IPS-NIHi11 (cell line): Measurements from ENCODE around the gene ZFHX3.
A peak's percentile ranks its signal among the peaks of the same experiment; 100 is the strongest.

Experiments used
- DNase-seq: peaks from one replicate; pipeline ENCODE4 v3.0.0; 2012; ENCODE audit warnings: mixed read lengths, low spot score

Gene ZFHX3

GRCh38 chr16:72824761-72825160 is 223.2 kb downstream of the ZFHX3 start:
- DNase-seq, result no peak

- DNase-seq, result no peak
Observed at GRCh38 chr16:72824027-72824426, 223.9 kb downstream of the ZFHX3 start.

DNA sequence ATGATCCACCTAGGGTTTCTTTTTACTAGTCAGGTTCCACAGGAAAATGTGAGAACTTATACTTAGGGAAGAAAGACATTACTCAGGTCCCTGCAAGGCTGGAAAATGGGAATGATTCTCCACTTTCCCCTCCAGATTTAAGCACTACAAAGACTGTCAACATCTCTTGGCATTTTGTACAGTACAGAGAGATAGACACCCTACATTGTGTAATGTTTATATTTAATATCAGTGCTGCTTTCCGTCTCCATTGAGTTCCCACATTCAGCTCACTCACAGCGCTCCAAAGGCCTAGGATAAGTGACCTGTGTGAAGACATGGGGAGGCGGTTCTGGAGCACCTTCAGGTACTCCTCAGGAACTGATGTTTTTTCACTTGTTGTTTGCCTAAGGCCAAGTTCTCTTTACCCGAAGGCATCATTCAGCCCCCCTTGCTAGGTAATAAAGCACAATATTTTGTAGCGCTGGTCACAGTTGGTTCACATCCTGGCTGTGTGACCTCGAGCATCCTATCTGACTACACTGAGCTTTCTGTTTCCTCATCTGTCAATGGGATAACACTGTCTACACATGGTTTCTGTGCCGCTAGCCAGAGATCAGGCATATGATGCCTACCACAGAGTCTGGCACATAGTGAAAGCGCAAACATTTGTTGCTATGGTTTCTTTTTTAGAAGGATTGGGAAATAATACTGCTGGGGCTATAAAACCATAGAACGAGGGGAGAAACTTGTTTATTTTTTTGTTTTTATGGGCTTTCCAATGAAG is 226.6 kb downstream of the ZFHX3 start:
- DNase-seq, result no peak

- no peak for DNase-seq
Observed at GRCh38 chr16:72819345-72819744, 228.6 kb downstream of the ZFHX3 start.

DNA sequence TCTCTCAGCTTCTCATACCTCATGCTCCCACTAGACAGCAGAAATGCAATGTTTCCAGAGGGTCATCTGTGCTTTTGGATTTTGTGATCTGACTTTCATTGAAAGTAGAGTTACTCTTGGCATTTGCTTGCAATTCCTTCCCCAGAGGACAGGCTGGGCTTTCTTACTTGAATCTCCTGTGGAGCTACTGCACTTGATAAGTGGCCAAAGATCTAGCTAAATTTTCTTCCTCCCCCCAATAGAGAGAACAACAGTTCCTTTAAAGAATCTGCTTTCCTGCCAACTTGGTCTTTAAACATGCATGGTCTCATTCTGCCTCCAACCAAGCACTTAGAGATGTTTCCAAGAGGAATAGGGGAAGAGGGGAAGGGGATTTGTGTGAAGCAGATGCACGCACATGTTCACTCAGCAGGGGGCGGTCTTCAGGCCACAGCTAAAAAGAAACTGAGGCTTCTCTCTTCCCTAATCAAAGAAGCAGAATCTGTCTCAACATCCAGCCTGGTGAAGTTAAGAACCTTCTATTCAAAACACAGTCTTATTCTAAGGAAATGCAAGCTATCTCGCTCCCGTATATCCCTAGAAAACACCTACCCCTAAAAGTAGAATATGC is 229.6 kb downstream of the ZFHX3 start:
- peak; percentile 40 for DNase-seq

DNA sequence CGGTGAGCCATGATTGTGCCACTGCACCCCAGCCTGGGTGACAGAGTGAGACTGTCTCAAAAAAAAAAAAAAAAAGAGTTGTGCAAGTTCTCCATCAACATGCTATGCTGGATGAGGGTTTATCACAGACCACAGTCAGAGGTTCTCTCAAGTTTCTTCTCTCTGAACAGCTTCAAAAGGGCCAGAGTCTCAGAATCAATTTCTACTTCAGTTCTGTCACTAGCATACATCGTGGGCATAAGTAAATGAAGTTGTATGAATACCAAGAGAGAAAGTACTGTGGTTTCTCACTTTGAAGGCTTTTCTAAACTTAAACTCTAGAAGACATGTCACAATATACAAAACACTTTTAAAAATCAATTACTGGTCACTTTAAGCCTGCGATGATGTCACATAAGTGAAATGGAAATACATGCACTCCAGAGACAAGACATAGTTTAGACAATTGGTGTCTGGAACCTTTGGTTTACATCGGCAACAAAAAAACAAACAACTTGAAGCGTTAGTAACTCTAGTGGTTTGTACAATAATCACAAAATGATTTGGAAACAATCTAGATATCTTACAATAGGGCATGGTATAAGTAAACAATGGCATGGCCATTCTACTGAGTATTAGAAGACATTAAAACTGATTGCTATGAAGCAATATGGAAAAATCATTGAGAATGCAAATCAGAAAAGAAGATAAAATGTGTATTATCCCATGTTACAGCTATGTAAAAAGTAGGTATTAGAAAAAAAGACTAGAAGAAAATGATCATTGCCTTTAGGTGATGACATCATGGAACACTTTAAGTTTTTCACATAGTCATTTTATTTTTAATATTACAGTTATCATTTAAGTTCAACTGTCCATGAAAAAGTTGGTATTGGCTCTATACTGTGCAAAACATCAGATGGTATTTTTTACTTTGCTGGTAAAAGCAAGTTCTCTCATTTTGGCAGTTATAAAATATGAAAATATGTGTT is 232.3 kb downstream of the ZFHX3 start:
- no peak for DNase-seq

DNA sequence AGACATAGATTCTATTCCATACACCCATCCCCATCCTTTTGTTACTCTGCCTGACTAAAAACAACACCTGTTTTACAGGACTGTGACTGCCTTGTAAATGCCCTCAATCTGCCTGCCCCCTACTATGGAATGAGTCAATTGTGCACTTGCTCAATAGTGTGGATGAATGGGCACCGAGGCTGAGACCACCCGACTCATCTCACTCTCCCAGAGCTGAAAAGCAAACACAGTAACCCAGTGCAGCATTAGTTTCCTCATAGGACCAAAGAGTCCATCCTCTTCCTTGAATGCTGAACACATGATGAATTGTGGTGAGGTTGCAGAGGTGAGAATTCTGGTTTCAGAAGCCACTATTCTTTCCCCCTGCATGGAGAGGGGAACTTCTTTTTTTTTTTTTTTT is 233.7 kb downstream of the ZFHX3 start:
- no peak for DNase-seq

GRCh38 chr16:72812672-72813071 is 235.3 kb downstream of the ZFHX3 start:
- no peak for DNase-seq

DNA sequence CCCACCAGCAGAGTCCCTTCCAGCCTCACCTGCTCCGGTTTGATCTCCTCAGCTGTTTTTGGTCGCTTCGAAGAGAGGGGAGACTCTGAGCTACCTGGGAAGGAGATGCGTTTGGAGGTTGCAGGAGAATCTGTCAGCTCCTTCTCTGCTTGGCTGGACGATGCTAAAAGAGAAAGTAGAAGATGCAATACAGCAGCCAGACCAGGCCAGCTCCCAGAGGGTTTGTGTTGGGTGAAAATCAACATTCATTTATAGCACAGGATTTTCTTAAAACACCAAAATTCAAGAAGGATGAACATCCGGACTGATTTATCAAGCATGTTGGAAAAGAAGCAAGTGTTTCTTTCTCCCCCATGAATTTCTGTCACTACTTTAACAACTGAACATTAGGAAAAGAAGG is 236.1 kb downstream of the ZFHX3 start:
- no peak for DNase-seq

GRCh38 chr16:72811188-72811720 is 236.7 kb downstream of the ZFHX3 start:
- no peak for DNase-seq

DNA sequence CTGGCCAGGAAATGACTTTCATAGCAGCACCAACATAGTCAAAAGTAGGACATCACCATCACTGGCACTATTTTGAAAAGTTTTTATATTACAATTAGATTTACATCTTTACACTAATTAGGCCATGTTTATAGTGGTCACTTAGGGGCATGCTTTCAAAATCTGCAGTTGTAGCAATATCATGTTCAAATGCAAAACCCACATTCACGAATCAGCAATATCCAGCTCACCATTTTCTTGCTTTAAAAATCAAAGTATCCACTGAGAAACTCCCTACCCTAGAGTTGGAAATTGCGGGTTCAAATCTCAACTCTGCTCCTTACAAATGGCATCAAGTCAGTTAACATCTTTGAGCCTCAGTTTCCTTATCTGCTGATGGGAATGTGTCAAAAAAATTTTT is 237.4 kb downstream of the ZFHX3 start:
- DNase-seq, result no peak

- no peak for DNase-seq
Observed at GRCh38 chr16:72809446-72809845, 238.5 kb downstream of the ZFHX3 start.

DNA sequence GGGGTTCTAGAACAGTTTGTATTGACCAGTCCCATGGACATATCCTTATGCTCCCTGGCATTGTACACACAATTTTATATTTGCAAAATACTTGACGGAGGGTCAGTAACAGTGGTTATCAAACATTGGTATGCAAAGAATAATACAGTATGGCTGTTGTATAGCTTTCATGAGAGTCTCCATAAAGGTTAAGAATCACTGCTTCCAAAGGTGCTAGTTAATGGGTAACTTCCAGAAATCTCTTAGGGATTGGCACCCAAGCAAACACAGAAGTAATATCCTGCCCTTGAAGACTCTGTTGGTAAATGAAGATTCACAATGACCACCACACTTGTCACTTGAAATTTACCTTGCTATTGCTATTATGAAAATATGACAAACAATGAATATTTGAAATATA is 239.2 kb downstream of the ZFHX3 start:
- DNase-seq, result no peak

DNA sequence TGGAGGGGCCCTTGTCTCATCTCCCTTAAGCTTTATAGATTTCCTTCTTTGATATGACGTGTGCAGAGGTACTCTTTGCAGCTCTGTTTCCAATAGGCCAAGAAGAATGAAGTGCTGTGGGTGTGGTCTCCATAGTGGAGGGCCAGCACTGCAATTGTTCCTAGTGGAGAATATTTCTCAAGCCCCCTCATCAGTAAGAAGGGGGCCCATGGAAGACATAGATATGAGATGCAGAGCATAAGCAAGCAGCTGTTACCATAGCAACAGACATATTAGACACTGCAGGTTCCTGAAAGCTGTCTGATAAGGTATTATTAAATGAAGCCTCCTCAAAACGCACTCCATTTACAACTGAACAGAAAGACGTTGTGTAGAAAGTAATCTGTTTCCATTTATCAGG is 240.7 kb downstream of the ZFHX3 start:
- no peak for DNase-seq

DNA sequence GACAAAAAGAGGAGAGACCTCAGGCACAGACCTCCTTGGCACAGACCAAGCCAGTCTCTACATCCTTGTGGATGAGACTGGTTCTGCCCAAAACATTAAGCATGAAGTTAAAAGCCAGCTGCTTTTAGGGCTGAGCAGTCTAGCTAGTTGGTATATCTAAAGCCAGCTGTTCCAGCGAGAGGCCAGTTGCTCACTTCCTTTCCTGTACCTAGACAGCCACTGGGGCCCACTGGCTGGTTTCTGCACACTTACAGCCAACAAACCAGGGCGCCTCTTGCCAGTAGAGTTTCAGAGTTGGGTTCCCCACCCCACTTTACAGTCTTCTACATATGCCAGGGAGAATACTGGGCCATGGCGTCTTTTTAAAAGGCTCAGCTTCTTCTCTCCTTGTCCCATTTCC is 242.4 kb downstream of the ZFHX3 start:
- DNase-seq, result no peak

- no peak for DNase-seq
Observed at GRCh38 chr16:72800524-72801161, 247.3 kb downstream of the ZFHX3 start.

DNA sequence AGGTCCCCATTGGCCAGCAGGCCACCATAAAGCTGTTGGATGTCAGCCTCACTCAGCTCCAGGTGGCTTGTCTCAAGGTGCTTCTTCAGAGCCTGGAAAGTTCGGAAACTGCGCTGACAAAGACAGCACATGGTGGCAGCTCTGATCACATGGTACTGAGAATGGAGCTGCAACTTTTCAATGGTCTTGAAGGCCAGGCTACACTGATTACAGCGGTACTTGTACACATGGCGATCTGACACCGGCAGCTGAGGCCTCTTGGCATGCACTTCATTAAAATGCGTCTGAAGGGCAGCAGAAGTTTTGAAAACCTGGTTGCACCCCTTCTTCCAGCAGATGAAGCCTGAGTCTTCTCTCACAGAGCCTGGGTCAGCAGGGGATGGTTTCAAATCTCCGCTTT is 249.7 kb downstream of the ZFHX3 start:
- no peak for DNase-seq

DNA sequence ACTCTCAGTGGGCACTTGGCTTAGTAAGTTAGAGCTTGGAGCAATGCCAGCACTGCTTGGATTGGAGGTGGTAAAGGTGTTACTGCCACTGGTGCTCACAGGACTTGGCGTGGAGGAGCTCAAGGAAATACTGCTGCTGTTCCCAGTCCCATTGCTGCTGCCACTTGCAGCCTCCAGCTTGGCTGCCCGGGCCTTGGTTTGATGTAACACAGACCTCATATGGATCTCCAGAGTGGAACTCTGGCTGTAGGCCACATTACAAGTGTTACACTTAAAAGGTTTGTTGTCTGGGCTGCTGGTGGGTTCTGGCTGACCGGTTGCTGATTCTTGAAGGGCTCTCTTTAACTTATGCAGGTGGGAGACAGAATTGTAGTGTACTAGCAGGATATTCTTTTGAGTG is 250.3 kb downstream of the ZFHX3 start:
- DNase-seq, result no peak

GRCh38 chr16:72796222-72796621 is 251.7 kb downstream of the ZFHX3 start:
- DNase-seq, result no peak

DNA sequence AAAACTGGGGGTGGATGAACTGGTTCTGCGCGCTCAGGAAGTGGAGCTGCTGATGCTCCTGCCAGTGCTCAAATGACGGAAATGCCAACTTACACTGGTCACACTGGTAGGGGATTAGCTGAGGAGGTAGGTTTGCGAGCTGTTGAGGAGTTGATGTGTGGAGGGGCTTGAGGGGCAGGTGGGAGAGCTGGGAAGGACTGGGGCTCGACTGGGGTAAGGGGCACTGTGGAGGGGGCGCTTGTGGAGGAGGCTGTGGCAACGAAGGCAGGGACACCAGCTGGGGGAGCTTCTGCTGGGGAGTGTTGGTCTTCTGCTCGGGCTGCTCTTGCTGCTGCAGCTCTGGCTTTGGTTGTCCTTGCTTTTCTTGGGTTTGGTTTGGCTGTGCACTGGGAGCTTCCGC is 252.9 kb downstream of the ZFHX3 start:
- no peak for DNase-seq

GRCh38 chr16:72794319-72794718 is 253.6 kb downstream of the ZFHX3 start:
- no peak for DNase-seq

DNA sequence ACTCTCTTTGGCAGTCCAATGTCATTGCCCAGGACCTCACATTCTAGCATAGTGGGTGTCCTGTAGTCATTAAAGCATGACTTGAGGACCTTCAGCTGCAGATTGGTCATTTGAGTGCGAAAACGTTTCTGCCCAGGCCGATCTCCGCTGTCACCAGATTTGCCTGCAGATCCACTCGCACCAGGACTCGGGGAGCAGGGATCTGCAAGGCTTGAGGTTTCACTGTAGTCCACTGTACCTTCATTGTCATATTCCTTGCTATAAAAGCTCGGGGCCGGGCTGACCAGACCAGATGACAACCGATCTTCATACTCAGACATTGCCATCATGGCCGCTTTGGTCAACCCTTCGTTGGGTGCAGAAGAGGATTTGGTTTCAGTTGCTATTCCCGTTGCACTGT is 254.2 kb downstream of the ZFHX3 start:
- no peak for DNase-seq
